HL-60/S4 (cell line): ENCODE measurements around the gene NGF.
"Not testable (repeated sequence)": the region's sequence is repeated elsewhere in the genome, so short reads cannot be mapped to it uniquely, and the experiment has no call there.

Source experiments
- in situ Hi-C: fragments of 300-500 bp; cut with MboI; formaldehyde crosslinking; loops from 2 replicates; pipeline ENCODE4 v1.14.3; 2022; ENCODE audit warnings: low sequenced_read_pairs

Gene NGF

GRCh38 chr1:115337633-115338456, at the start of gene NGF:
TSS of gene NGF (minus strand) at chr1:115338249. CDS start at chr1:115286795, 51,454 bp downstream.
- in situ Hi-C loops, result no loop called here

GRCh38 chr1:115383455-115383854, 45.4 kb upstream of the NGF start:
- in situ Hi-C loops, result not testable (repeated sequence)

DNA sequence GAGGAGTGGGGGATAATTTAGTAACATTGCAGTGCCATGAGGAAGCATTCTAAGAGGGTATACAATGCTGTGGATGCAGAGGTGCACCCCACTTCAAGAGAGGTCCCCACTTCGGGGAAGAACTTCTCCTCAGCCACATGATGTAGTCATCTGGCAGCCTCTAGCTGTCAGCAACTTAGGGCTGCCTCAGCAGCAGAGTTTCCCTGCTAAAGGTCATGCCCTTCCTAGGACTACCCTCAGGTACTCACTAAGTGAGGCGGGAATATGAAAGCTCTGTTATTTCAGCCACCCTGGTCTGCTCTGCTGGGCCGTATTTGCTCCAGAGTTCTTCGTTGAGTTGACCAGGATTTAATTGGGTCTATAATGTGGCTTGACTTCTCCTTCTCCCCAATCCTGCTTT, 41.9 kb upstream of the NGF start:
- in situ Hi-C loops, result no loop called here

- in situ Hi-C loops, result no loop called here
Observed at GRCh38 chr1:115377411-115377810, 39.4 kb upstream of the NGF start.

DNA sequence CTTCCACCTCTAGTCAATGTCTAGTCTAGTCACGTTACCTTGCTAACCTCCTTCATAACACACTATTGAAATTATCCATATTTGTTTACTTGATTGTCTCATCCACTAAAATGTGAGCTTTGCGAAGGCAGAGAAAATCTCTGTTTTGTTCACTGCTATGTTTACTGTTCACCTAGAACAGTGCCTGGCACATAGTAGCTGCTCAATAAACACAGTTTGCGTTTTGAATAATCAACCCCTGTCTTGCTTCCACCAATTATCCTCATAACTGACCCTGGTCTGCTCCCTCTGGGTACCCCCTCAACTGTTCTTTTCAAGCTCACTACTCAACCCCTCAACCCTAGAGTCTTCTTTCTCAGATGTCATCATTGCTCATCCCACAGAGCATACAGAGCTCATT, 36.5 kb upstream of the NGF start:
- in situ Hi-C loops, result no loop called here

GRCh38 chr1:115373305-115373704, 35.3 kb upstream of the NGF start:
- in situ Hi-C loops, result no loop called here

GRCh38 chr1:115365738-115366137, 27.7 kb upstream of the NGF start:
- in situ Hi-C loops, result no loop called here

DNA sequence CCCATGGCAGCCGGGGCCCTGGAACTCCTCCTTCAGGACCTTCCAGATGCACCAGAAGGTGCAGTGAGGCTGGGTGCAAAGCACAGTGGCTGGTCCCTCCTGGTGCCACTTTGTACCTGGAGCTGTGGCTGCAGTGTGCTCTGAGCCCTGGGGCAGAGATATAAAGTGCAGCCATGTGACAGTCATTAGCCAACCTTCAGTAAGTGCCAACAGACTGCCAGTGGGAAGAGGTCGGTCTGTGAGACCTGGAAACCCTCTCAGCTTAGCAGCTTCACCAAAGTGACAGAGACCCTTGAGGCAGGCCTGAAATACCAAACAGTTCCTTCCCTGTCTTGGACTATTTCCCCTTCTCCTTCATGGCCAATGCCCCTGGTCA, 26.7 kb upstream of the NGF start:
- in situ Hi-C loops, result no loop called here

GRCh38 chr1:115364046-115364779, 26.2 kb upstream of the NGF start:
- in situ Hi-C loops, result no loop called here

DNA sequence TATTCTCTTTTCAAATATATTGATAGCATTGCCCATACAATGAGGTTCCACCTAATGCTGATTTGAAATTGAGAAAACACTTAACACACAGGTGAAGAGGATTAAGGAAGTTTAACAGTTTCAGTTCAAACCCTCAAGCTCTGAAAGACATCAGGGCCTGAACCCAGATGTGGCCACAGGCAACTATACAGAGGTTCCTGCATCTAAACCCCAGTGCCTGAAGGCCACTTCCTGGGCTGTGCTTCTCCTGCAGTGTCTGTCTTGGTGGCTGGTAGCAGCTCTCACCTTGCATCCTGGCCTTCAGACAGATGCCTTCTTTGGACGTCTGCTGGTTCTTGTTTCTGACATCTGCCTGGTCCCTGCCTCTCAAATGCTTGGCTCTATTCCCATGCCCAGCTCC, 25.1 kb upstream of the NGF start:
- in situ Hi-C loops, result no loop called here

DNA sequence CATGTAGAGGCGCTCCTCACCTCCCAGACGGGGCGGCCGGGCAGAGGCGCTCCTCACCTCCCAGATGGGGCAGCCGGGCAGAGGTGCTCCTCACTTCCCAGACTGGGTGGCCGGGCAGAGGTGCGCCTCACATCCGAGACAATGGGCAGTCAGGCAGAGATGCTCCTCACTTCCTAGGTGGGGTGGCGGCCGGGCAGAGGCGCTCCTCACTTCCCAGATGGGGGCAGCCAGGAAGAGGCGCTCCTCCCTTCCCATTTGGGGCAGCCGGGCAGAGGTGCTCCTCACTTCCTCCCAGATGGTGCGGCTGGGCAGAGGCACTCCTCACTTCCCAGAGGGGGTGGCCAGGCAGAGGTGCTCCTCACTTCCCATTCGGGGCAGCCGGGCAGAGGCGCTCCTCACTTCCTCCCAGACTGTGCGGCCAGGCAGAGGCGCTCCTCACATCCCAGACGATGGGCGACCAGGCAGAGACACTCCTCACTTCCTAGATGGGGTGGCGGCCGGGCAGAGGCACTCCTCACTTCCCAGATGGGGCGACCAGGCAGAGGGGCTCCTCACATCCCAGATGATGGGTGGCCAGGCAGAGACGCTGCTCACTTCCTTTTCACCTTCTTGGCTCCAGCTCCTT, 22.6 kb upstream of the NGF start:
- in situ Hi-C loops, result not testable (repeated sequence)

DNA sequence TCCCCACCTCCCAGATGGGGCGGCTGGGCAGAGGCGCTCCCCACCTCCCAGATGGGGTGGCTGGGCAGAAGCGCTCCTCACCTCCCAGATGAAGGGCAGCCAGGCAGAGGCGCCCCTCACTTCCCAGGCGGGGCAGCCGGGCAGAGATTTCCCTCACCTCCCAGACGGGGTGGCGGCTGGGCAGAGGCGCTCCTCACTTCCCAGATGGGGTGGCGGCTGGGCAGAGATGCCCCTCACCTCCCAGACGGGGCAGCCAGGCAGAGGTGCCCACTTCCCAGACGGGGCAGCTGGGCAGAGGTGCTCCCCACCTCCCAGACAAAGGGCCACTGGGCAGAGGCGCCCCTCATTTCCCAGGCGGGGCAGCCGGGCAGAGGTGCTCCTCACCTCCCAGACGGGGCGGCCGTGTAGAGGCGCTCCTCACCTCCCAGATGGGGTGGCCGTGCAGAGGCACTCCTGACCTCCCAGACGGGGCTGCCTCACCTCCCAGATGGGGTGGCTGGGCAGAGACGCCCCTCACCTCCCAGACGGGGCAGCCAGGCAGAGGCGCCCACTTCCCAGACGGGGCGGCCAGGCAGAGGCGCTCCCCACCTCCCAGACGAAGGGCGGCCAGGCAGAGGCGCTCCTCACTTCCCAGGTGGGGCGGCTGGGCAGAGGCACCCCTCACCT, 21.9 kb upstream of the NGF start:
- in situ Hi-C loops, result not testable (repeated sequence)

DNA sequence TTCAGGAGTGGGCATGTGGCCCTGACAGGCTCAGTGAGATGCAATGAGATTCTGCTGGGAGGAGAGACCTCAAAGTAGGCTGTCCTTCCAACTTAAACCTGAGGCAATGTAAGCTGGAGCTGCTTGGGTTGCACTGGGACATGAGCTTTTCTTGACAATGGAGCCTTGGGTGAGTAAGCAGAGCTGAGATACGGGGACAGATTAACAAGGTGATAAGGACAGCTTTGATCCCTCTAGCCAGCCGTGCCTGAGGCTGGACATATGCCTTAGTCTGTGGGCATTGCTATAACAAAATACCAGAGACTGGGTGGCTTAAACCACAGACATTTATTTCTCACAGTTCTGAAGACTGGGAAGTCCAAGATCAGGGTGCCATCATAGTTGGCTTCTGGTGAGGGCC, 18.3 kb upstream of the NGF start:
- in situ Hi-C loops, result no loop called here

DNA sequence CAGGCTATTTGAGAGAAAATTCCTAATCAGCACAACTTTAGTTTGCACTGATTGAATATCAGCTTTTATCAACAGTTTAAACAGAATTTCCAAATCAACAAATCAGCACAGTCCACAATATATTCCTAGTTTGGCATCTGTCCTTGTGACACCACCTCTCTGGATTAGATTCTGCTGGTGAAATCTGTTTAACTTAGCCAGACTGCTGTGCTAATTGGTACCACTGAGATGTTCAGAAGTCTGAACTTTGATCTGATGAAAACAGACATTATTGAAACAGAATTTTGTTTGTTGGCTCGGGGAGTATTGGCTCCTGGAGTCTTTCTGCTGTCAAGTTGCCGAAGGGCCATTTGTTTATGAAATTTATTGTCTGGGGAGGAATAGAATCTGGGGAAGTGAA, 17.0 kb upstream of the NGF start:
- in situ Hi-C loops, result no loop called here

DNA sequence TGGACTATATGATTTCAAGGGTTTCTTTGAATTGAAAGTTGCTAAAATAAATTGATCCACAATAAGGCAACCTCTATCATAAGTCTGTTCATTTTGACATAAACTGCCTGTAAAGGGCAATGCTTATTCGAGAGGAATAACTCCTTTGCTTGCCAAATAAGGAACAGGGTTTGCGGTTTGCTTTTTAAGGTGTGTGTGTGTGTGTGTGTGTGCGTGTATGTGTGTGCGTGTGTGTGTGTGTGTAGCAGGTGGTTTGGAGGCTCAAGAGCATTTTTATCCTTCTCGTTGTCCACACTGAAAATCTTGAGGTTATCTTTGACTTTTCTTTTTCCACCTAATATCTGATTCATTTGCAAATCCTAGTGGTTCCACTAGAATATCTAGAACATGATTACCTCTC, 13.1 kb upstream of the NGF start:
- in situ Hi-C loops, result no loop called here

DNA sequence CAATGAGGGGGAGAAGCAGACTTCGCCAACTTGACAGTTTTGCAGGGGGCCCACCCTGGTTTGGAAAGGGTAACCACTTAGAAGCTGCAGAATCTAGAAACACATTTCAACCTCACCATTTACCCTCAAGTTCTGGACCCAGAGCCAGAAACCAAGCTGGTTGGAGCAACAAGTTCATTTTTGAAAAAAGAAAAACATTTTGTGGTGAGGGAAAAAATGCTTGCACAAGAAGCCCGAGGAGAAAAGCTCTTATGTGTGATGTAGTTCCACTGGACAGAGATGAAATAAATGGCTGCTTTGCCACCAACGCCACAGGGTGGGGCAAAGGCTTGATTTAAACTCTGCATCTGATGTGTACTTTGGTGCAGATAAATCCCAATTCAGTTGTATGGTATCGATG, 10.6 kb upstream of the NGF start:
- in situ Hi-C loops, result no loop called here

- in situ Hi-C loops, result no loop called here
Observed at GRCh38 chr1:115347282-115347681, 9.2 kb upstream of the NGF start.

DNA sequence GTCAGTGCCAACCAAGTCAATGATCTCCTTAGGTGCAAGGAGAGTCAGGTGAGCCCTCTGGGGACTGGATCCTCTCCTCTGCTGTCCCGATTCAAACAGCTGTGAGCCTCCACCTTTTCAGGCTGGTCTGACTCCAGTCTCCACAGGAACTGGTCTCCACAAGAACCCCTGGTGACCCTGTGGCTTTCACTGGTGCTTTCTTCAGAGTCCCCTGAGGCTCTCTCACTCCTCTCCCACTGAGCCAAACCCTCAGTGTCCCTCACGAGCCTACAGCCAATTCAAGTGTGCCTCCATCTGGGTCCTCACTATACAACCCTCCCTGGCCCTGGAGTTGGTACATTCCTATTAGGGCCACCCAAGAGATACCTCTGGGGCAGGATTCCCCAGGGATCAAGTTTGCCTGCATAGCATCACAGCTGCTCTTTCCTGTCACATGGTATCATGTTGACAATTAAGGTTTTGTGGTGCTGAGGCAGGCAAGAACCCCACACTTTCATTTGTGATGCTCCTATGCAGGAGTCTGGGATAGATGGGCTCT, 5.2 kb upstream of the NGF start:
- in situ Hi-C loops, result no loop called here

- in situ Hi-C loops, result no loop called here
Observed at GRCh38 chr1:115341948-115342347, 3.9 kb upstream of the NGF start.

- in situ Hi-C loops, result no loop called here
Observed at GRCh38 chr1:115340879-115341278, 2.8 kb upstream of the NGF start.

DNA sequence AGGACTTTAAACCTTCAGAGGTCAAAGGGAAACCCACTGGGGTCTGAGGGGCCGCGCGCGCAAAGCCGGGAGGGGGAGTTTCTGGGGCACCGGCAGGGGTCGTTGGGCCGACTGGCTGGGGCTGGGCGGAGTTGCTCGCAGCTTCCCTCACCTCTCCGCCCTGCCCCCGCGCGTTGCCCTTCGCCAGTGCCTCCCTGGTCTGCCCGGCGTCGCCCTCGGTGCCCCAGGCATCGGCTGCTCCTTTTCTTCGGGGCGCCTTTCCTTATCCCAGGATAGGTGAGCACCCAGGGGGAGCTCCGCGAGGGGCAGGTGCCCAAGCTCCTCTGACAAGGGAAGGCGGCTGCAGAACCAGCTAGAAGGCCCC, 390 bp upstream of the NGF start:
- in situ Hi-C loops, result no loop called here
